Measurements from ENCODE around the gene PNPLA6. TPM values are rescaled to one million over a fixed set of nuclear protein-coding genes. Genes with fewer than 3 reads are reported as not detected.

Gene PNPLA6
- total RNA-seq, 4 donors from 2014 or later = 57.8 to 112 (median 78.5) TPM

DNA sequence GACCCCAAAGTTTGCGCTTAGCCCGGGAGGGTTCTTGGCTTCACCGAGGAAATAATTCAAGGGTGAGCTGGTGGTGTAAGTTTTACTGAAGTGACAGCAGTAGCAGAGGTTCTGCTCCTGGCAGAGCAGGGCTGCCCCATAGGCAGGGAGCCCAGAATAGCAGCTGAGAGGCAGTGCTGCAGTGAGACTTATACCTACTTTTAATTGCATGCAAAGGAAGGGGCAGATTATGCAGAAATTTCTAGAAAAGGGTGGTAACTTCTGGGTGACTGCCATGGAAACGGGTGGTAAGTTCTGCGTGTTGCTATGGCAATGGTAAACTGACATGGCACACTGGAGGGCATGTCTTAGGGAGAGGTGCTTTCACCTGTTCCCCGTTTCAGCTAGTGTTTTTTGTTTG is 42.6 kb downstream of the PNPLA6 start:
- H3K27me3 ChIP-seq = no peaks in the 10 kb centered on the region
- no peaks in the 10 kb centered on the region for H3K36me3 ChIP-seq
- 39% methylated on average over 6 of the region's 6 CpGs for WGBS
- no peaks in the 10 kb centered on the region for H3K9me3 ChIP-seq
- no peaks in the 10 kb centered on the region for H3K4me1 ChIP-seq
- H3K27ac ChIP-seq = no peak overlapping the region
- H3K4me3 ChIP-seq = no peak overlapping the region
- DNase-seq (ENCODE audit: low spot score in 2 of 2) = no peak
- TF ChIP-seq CTCF (IDR thresholded peaks at IDR 0.05) (no peak), POLR2A (IDR thresholded peaks at IDR 0.05) (no peak)

GRCh38 chr19:7579182-7579581 is 43.7 kb downstream of the PNPLA6 start:
- WGBS = 77% methylated on average over 6 of the region's 6 CpGs
- H3K9me3 ChIP-seq = no peaks in the 10 kb centered on the region
- H3K27me3 ChIP-seq = no peaks in the 10 kb centered on the region
- DNase-seq (ENCODE audit: low spot score in 2 of 2) = no peak
- no peak overlapping the region for H3K27ac ChIP-seq
- H3K4me3 ChIP-seq = no peak overlapping the region
- TF ChIP-seq POLR2AphosphoS5 (IDR thresholded peaks at IDR 0.05) (no peak), CTCF (IDR thresholded peaks at IDR 0.05) (no peak), EP300 (IDR thresholded peaks at IDR 0.05) (no peak), POLR2A (IDR thresholded peaks at IDR 0.05) (no peak)
- H3K4me1 ChIP-seq = no peaks in the 10 kb centered on the region
- no peaks in the 10 kb centered on the region for H3K36me3 ChIP-seq

DNA sequence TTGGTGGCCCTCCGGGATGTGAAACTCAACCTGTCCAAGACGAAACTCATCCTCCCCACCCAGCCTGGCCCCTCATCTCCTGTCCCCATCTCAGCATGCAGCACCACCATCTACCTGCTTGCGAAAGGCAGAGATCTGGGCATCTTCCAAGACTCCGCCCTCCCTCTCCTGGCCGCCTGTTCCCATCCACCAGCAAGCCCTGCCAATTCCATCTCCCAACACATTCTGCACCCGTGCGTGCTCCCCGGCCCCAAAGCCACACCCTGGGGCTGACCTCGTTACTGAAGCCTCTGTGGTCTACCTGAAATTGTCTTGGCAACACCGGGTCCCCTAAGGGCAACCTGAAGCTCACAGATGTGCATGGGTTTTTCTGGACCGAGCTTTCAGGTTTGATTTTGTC is 46.9 kb downstream of the PNPLA6 start:
- no peak overlapping the region for H3K27ac ChIP-seq
- TF ChIP-seq CTCF (IDR thresholded peaks at IDR 0.05) (no peak), POLR2AphosphoS5 (IDR thresholded peaks at IDR 0.05) (no peak), EP300 (IDR thresholded peaks at IDR 0.05) (no peak), POLR2A (IDR thresholded peaks at IDR 0.05) (no peak)
- no peak overlapping the region for H3K4me3 ChIP-seq
- no peak for DNase-seq (ENCODE audit: low spot score in 2 of 2)
- no peaks in the 10 kb centered on the region for H3K4me1 ChIP-seq
- no peaks in the 10 kb centered on the region for H3K36me3 ChIP-seq
- 26% methylated on average over 11 of the region's 11 CpGs for WGBS
- H3K27me3 ChIP-seq = no peaks in the 10 kb centered on the region
- no peaks in the 10 kb centered on the region for H3K9me3 ChIP-seq

- TF ChIP-seq EP300 (IDR thresholded peaks at IDR 0.05) = no peak
- no peak for TF ChIP-seq CTCF (IDR thresholded peaks at IDR 0.05)
- TF ChIP-seq POLR2AphosphoS5 (IDR thresholded peaks at IDR 0.05) = no peak
- no peak for TF ChIP-seq POLR2A (IDR thresholded peaks at IDR 0.05)
- H3K27ac ChIP-seq = peak overlapping the region; percentile 83
- H3K27me3 ChIP-seq = peaks cover 14% of the 10 kb centered on the region
- H3K9me3 ChIP-seq = no peaks in the 10 kb centered on the region
- 82% methylated on average over 7 of the region's 7 CpGs for WGBS
- H3K4me3 ChIP-seq = no peak overlapping the region
- H3K36me3 ChIP-seq = no peaks in the 10 kb centered on the region
- no peak for DNase-seq (ENCODE audit: low spot score in 2 of 2)
- peaks cover 15% of the 10 kb centered on the region for H3K4me1 ChIP-seq
Observed at GRCh38 chr19:7589822-7590221, 54.3 kb downstream of the PNPLA6 start.

- TF ChIP-seq POLR2AphosphoS5 (IDR thresholded peaks at IDR 0.05) (peak in 1 of 3 donors; percentile 15), CTCF (IDR thresholded peaks at IDR 0.05) (no peak), EP300 (IDR thresholded peaks at IDR 0.05) (no peak), POLR2A (IDR thresholded peaks at IDR 0.05) (no peak)
- no peak overlapping the region for H3K4me3 ChIP-seq
- 18% methylated on average over 3 of the region's 8 CpGs for WGBS
- H3K27me3 ChIP-seq = peaks cover 18% of the 10 kb centered on the region
- no peaks in the 10 kb centered on the region for H3K9me3 ChIP-seq
- no peak for DNase-seq (ENCODE audit: low spot score in 2 of 2)
- H3K4me1 ChIP-seq = peaks cover 15% of the 10 kb centered on the region
- H3K36me3 ChIP-seq = no peaks in the 10 kb centered on the region
- H3K27ac ChIP-seq = peak overlapping the region; percentile 83
Observed at GRCh38 chr19:7590256-7590655, 54.7 kb downstream of the PNPLA6 start.

Measured in suprapubic skin (tissue), 4 donors.